ENCODE data around the gene RANBP3L. TPM values are rescaled to one million over a fixed set of nuclear protein-coding genes. Genes with fewer than 3 reads are reported as not detected.
"Not testable (repeated sequence)": the region's sequence is repeated elsewhere in the genome, so short reads cannot be mapped to it uniquely, and the experiment has no call there.

Gene RANBP3L
- total and polyA plus RNA-seq, 2 donors from 2014 or later: 7.1 to 8.7 TPM

DNA sequence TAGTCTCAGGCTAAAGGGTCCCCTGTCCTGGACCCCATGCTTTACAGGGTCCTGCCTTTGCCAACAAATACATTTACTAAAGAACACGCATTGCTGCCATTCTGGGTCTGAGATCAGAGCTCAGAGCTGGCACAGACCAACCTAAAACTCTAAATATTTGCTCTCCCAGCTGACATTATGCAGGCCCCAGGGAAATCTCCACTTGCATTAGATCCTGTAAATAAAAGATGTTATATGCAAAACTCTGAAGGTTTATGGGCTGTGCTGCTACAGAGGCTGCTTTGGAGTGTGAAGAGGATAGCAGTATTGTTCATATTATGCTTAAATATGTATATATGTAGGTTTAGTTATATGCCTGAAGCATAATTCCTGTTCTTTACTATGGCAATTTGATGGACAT lies 35.9 kb upstream of the RANBP3L start:
- TF ChIP-seq, protein P1, sequence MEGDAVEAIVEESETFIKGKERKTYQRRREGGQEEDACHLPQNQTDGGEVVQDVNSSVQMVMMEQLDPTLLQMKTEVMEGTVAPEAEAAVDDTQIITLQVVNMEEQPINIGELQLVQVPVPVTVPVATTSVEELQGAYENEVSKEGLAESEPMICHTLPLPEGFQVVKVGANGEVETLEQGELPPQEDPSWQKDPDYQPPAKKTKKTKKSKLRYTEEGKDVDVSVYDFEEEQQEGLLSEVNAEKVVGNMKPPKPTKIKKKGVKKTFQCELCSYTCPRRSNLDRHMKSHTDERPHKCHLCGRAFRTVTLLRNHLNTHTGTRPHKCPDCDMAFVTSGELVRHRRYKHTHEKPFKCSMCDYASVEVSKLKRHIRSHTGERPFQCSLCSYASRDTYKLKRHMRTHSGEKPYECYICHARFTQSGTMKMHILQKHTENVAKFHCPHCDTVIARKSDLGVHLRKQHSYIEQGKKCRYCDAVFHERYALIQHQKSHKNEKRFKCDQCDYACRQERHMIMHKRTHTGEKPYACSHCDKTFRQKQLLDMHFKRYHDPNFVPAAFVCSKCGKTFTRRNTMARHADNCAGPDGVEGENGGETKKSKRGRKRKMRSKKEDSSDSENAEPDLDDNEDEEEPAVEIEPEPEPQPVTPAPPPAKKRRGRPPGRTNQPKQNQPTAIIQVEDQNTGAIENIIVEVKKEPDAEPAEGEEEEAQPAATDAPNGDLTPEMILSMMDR (IDR thresholded peaks at IDR 0.05; ENCODE audit: borderline replicate concordance, extremely low read depth, insufficient read depth): no peak
- intact Hi-C loops (cut with DNase I): no loop called here
- no peak for FAIRE-seq
- Histone ChIP-seq H3K27ac (ENCODE audit: low read depth in 2 of 2, low read length in 2 of 2) (no peak overlapping the region), H3K4me3 (ENCODE audit: low read length in 3 of 3) (no peak overlapping the region), H3K4me1 (ENCODE audit: control insufficient read depth in 2 of 3, insufficient read depth in 2 of 3, low read depth in 1 of 3, low read length in 3 of 3) (no peaks in the 10 kb centered on the region), H3K27me3 (ENCODE audit: control insufficient read depth, insufficient read depth, low read length) (no peaks in the 10 kb centered on the region), H3K36me3 (ENCODE audit: control insufficient read depth in 2 of 3, insufficient read depth in 3 of 3, low read length in 3 of 3) (no peaks in the 10 kb centered on the region), H3K9me3 (ENCODE audit: control insufficient read depth in 2 of 3, insufficient read depth in 1 of 3, low read length in 3 of 3) (no peaks in the 10 kb centered on the region), H3K9ac (ENCODE audit: low read length in 3 of 3) (no peak overlapping the region)
- no peak for DNase-seq

DNA sequence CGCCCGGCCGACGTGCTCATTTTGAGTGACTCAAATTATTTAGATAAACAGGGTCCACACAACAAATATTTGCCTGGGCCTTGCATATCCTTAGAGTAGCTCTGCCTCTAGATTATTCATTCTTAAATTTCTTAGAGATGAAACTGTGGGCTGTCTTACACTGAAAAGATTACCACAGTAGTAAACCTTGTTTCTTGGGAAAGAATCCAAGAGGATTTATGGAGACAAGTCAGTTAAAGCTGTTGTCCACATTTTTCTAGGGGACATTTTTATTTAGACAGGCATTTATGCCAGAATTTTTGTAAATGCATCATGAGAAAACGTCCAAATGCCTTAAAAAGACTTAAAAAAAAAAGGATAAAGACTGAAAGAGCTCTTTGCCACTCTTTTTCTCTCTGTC lies 32.6 kb upstream of the RANBP3L start:
- no peaks in the 10 kb centered on the region for H3K9me3 ChIP-seq (ENCODE audit: control insufficient read depth in 2 of 3, insufficient read depth in 1 of 3, low read length in 3 of 3)
- TF ChIP-seq, protein P1 (IDR thresholded peaks at IDR 0.05; ENCODE audit: borderline replicate concordance, extremely low read depth, insufficient read depth): no peak

DNA sequence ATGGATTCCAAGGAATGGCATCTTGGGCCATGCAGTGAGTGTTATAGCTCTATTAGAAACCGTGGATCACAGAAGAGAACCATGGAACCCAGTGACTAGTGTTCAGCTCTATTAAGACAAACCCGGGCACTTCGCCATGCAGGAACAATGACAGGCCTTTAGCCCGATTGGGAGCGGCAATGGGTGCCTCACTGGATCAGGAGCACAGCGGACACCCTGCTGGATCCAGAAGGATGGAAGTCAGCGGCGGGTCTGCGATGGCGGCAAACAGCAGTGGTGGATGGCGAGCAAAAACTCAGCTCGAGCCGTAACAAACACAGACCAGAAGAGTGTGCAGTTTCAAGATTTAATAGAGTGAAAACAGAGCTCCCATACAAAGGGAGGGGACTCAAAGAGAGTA lies 31.0 kb upstream of the RANBP3L start:
- H3K9me3 ChIP-seq (ENCODE audit: control insufficient read depth in 2 of 3, insufficient read depth in 1 of 3, low read length in 3 of 3); H3K27ac ChIP-seq (ENCODE audit: low read depth in 2 of 2, low read length in 2 of 2); H3K4me3 ChIP-seq (ENCODE audit: low read length in 3 of 3); H3K4me1 ChIP-seq (ENCODE audit: control insufficient read depth in 2 of 3, insufficient read depth in 2 of 3, low read depth in 1 of 3, low read length in 3 of 3); H3K27me3 ChIP-seq (ENCODE audit: control insufficient read depth, insufficient read depth, low read length); H3K9ac ChIP-seq (ENCODE audit: low read length in 3 of 3); FAIRE-seq; intact Hi-C loops (cut with DNase I); H3K36me3 ChIP-seq (ENCODE audit: control insufficient read depth in 2 of 3, insufficient read depth in 3 of 3, low read length in 3 of 3); DNase-seq: not testable (repeated sequence)

More for the DNA sequence above, 32.6 kb upstream of the RANBP3L start:
- H3K36me3 ChIP-seq (ENCODE audit: control insufficient read depth in 2 of 3, insufficient read depth in 3 of 3, low read length in 3 of 3): no peaks in the 10 kb centered on the region
- peak in 2 of 5 donors; percentile 49 to 76 for DNase-seq
- no peak overlapping the region for H3K27ac ChIP-seq (ENCODE audit: low read depth in 2 of 2, low read length in 2 of 2)
- no peak overlapping the region for H3K4me3 ChIP-seq (ENCODE audit: low read length in 3 of 3)
- intact Hi-C loops (cut with DNase I): no loop called here
- no peak for FAIRE-seq
- no peak overlapping the region for H3K9ac ChIP-seq (ENCODE audit: low read length in 3 of 3)
- no peaks in the 10 kb centered on the region for H3K27me3 ChIP-seq (ENCODE audit: control insufficient read depth, insufficient read depth, low read length)
- no peaks in the 10 kb centered on the region for H3K4me1 ChIP-seq (ENCODE audit: control insufficient read depth in 2 of 3, insufficient read depth in 2 of 3, low read depth in 1 of 3, low read length in 3 of 3)

DNA sequence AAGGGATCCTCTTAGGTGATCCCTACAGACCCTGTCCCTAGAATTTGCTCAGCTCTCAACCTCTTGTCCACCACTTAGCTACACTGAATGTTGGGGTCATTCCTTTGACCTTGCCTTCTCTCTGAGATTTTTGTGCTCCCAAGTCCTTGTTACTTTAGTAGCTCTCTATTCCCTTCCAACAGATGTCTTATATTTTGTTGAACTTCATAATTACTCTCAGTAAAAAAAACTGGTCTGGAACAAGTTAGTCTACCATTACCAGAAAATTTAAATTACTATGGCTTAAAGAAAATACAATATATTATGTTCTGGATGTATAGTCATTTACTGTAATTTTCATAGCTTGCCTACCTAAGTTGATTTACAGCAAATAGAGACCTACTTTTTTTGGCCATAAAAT lies 23.5 kb upstream of the RANBP3L start:
- DNase-seq: peak in 1 of 5 donors; percentile 46
- H3K9ac ChIP-seq (ENCODE audit: low read length in 3 of 3): no peak overlapping the region
- no peaks in the 10 kb centered on the region for H3K4me1 ChIP-seq (ENCODE audit: control insufficient read depth in 2 of 3, insufficient read depth in 2 of 3, low read depth in 1 of 3, low read length in 3 of 3)
- intact Hi-C loops (cut with DNase I): no loop called here
- TF ChIP-seq, protein P1 (IDR thresholded peaks at IDR 0.05; ENCODE audit: borderline replicate concordance, extremely low read depth, insufficient read depth): no peak
- FAIRE-seq: no peak
- no peaks in the 10 kb centered on the region for H3K27me3 ChIP-seq (ENCODE audit: control insufficient read depth, insufficient read depth, low read length)
- no peaks in the 10 kb centered on the region for H3K9me3 ChIP-seq (ENCODE audit: control insufficient read depth in 2 of 3, insufficient read depth in 1 of 3, low read length in 3 of 3)
- no peak overlapping the region for H3K27ac ChIP-seq (ENCODE audit: low read depth in 2 of 2, low read length in 2 of 2)
- H3K4me3 ChIP-seq (ENCODE audit: low read length in 3 of 3): no peak overlapping the region
- no peaks in the 10 kb centered on the region for H3K36me3 ChIP-seq (ENCODE audit: control insufficient read depth in 2 of 3, insufficient read depth in 3 of 3, low read length in 3 of 3)

Measured in kidney (tissue), 14 donors.